ENCODE results near the gene ZMYM3. TPM values are rescaled to one million over a fixed set of nuclear protein-coding genes. Genes with fewer than 3 reads are reported as not detected.

Gene ZMYM3
- polyA plus RNA-seq, 1 donor (not counting 4 experiments of a cell fraction or from before 2014, with no cell fraction given): 7.7 TPM

DNA sequence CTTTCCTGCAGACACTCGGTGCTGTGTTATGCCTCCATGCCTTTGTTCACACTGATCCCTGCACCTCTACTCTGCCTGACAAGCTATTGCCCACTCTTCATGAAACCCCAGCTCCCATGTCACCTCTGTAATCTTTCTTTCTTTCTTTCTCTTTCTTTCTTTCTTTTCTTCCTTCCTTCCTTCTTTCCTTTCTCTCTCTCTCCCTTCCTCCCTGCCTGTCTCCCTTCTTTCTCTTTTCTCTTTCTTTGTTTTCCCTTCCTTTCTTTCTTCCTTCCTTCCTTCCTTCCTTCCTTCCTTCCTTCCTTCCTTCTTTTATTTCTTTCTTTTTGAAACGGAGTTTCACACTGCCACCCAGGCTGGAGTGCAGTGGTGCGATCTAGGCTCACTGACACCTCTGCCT, 18.5 kb downstream of the ZMYM3 start:
- Histone ChIP-seq H3K4me2 (ENCODE audit: control insufficient read depth, extremely low read depth, insufficient read depth, low read depth, low read length) (no peak overlapping the region), H3K9ac (ENCODE audit: control insufficient read depth, extremely low read depth, insufficient read depth, low read length) (no peak overlapping the region), H3K4me1 (ENCODE audit: control insufficient read depth, extremely low read depth, insufficient read depth, low read length) (no peaks in the 10 kb centered on the region), H3K9me3 (ENCODE audit: control insufficient read depth, low read depth, low read length) (no peaks in the 10 kb centered on the region), H4K20me1 (ENCODE audit: control insufficient read depth, extremely low read depth, insufficient read depth, low read length) (no peaks in the 10 kb centered on the region), H3K79me2 (ENCODE audit: control insufficient read depth, insufficient read depth, low read length) (no peaks in the 10 kb centered on the region), H3K36me3 (ENCODE audit: control insufficient read depth in 2 of 2, extremely low read depth in 1 of 2, insufficient read depth in 2 of 2, low read length in 2 of 2) (no peaks in the 10 kb centered on the region), H3K27ac (ENCODE audit: control insufficient read depth, insufficient read depth, low read length) (no peak overlapping the region), H3K9me1 (ENCODE audit: control insufficient read depth, extremely low read depth, insufficient read depth, low read length) (no peaks in the 10 kb centered on the region), H3K4me3 (ENCODE audit: control insufficient read depth in 2 of 3, extremely low read depth in 1 of 3, insufficient read depth in 2 of 3, low read depth in 1 of 3, low read length in 3 of 3) (no peak overlapping the region), H3K27me3 (ENCODE audit: control insufficient read depth, extremely low read depth, insufficient read depth, low read length) (no peaks in the 10 kb centered on the region), H2AFZ (ENCODE audit: control insufficient read depth, low read length) (no peak overlapping the region)
- dilution Hi-C loops (cut with MboI; ENCODE audit: extremely low pct_ligation_motif_present, low sequenced_read_pairs): no loop called here
- TF ChIP-seq, protein P1, sequence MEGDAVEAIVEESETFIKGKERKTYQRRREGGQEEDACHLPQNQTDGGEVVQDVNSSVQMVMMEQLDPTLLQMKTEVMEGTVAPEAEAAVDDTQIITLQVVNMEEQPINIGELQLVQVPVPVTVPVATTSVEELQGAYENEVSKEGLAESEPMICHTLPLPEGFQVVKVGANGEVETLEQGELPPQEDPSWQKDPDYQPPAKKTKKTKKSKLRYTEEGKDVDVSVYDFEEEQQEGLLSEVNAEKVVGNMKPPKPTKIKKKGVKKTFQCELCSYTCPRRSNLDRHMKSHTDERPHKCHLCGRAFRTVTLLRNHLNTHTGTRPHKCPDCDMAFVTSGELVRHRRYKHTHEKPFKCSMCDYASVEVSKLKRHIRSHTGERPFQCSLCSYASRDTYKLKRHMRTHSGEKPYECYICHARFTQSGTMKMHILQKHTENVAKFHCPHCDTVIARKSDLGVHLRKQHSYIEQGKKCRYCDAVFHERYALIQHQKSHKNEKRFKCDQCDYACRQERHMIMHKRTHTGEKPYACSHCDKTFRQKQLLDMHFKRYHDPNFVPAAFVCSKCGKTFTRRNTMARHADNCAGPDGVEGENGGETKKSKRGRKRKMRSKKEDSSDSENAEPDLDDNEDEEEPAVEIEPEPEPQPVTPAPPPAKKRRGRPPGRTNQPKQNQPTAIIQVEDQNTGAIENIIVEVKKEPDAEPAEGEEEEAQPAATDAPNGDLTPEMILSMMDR (optimal IDR thresholded peaks at IDR 0.05 in 1 of 3, IDR thresholded peaks at IDR 0.05 in 1 of 3, conservative IDR thresholded peaks at IDR 0.05 in 1 of 3; ENCODE audit: extremely low read depth in 1 of 3, insufficient read depth in 2 of 3, low read length in 3 of 3): no peak
- no peak for TF ChIP-seq EZH2 (IDR thresholded peaks at IDR 0.05; ENCODE audit: low read length)
- FAIRE-seq (no peak), DNase-seq (ENCODE audit: low read depth, low spot score) (no peak)

DNA sequence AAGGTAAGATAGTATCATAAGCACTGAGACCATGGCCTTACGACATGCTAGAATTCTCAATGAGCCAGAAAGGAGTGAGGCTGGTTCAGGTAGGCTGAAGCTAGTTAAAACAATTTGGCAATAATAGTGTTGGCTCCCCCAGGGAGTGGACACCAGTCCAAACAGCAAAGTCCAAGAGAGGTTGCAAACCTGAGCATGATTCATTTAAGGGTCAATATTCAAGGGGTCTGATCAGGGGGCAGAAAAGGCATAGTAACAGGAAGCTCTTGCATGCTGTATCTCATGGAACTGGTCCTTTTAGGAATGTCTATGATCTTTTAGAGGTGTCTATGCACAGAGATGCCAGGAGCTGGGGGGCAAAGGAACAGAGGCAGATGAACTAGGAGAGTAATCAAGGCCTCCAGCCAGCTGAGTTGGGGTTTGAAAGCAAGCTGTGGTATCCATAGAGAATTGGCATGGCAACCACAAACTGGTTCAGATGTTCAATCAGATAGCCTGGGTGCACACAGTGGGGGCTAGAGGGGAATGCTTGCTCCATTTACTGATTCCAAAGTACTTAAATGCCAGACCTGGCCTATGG, 25.8 kb downstream of the ZMYM3 start:
- H3K9me3 ChIP-seq (ENCODE audit: control insufficient read depth, low read depth, low read length): no peaks in the 10 kb centered on the region
- DNase-seq (ENCODE audit: low read depth, low spot score) (no peak), FAIRE-seq (no peak)
- no peak for TF ChIP-seq EZH2 (IDR thresholded peaks at IDR 0.05; ENCODE audit: low read length)
- TF ChIP-seq, protein P1 (optimal IDR thresholded peaks at IDR 0.05 in 1 of 3, IDR thresholded peaks at IDR 0.05 in 1 of 3, conservative IDR thresholded peaks at IDR 0.05 in 1 of 3; ENCODE audit: extremely low read depth in 1 of 3, insufficient read depth in 2 of 3, low read length in 3 of 3): no peak
- no peak overlapping the region for H3K9ac ChIP-seq (ENCODE audit: control insufficient read depth, extremely low read depth, insufficient read depth, low read length)
- no peaks in the 10 kb centered on the region for H3K4me1 ChIP-seq (ENCODE audit: control insufficient read depth, extremely low read depth, insufficient read depth, low read length)
- H2AFZ ChIP-seq (ENCODE audit: control insufficient read depth, low read length): no peak overlapping the region
- no peaks in the 10 kb centered on the region for H3K36me3 ChIP-seq (ENCODE audit: control insufficient read depth in 2 of 2, extremely low read depth in 1 of 2, insufficient read depth in 2 of 2, low read length in 2 of 2)
- H3K27ac ChIP-seq (ENCODE audit: control insufficient read depth, insufficient read depth, low read length): no peak overlapping the region
- H3K4me2 ChIP-seq (ENCODE audit: control insufficient read depth, extremely low read depth, insufficient read depth, low read depth, low read length): no peak overlapping the region
- H3K79me2 ChIP-seq (ENCODE audit: control insufficient read depth, insufficient read depth, low read length): no peaks in the 10 kb centered on the region
- dilution Hi-C loops (cut with MboI; ENCODE audit: extremely low pct_ligation_motif_present, low sequenced_read_pairs): no loop called here
- H3K9me1 ChIP-seq (ENCODE audit: control insufficient read depth, extremely low read depth, insufficient read depth, low read length): no peaks in the 10 kb centered on the region
- no peak overlapping the region for H3K4me3 ChIP-seq (ENCODE audit: control insufficient read depth in 2 of 3, extremely low read depth in 1 of 3, insufficient read depth in 2 of 3, low read depth in 1 of 3, low read length in 3 of 3)
- H4K20me1 ChIP-seq (ENCODE audit: control insufficient read depth, extremely low read depth, insufficient read depth, low read length): no peaks in the 10 kb centered on the region
- H3K27me3 ChIP-seq (ENCODE audit: control insufficient read depth, extremely low read depth, insufficient read depth, low read length): no peaks in the 10 kb centered on the region
